GM12892 (cell line): ENCODE results near the gene MICAL2.

ENCODE experiments used
- POLR2A ChIP-seq: IDR thresholded peaks from 2 replicates; pipeline ENCODE4 v1.6.1; 2011; ENCODE audit warnings: low read depth, low read length, control low read depth
- POLR2AphosphoS5 ChIP-seq: IDR thresholded peaks from 2 replicates; pipeline ENCODE4 v1.6.1; 2011; ENCODE audit warnings: low read depth, low read length, control low read depth
- TAF1 ChIP-seq: IDR thresholded peaks from 2 replicates; pipeline ENCODE4 v1.6.1; 2011; ENCODE audit warnings: low read depth, mild to moderate bottlenecking, control low read depth, low read length, borderline replicate concordance

- no peak for TF ChIP-seq POLR2A
- no peak for TF ChIP-seq TAF1
- TF ChIP-seq POLR2AphosphoS5: no peak
Observed at GRCh38 chr11:12274056-12274455, 163.7 kb downstream of the MICAL2 start.
